Upper lobe of left lung (tissue), 6 donors: ENCODE results near the gene ATP2C1. TPM values are rescaled to one million over a fixed set of nuclear protein-coding genes. Genes with fewer than 3 reads are reported as not detected.

Source experiments
- ATAC-seq, 2 donors: fragments of 200-7000 bp; cut with Tn5 transposase; one replicate each; pipeline ENCODE4 v1.9.1; 2022; ENCODE audit warnings: mild to moderate bottlenecking in 2 of 2, moderate library complexity in 2 of 2; ENCODE audit not compliant: low FRiP score in 2 of 2
- DNase-seq, 2 donors: peaks; one replicate each; pipeline ENCODE4 v3.0.0-alpha.2; 2019 to 2020
- H3K27ac ChIP-seq, 4 donors: fragments of 200-600 bp; sonication (generic); one replicate each; pipeline ENCODE4 v1.5.1; 2016 to 2019
- H3K27me3 ChIP-seq, 4 donors: fragments of 200-600 bp; sonication (generic); one replicate each; pipeline ENCODE4 v1.5.1; 2017 to 2019
- H3K36me3 ChIP-seq, 4 donors: fragments of 200-600 bp; sonication (generic); one replicate each; pipeline ENCODE4 v1.5.1; 2016 to 2019
- H3K4me1 ChIP-seq, 4 donors: fragments of 200-600 bp; sonication (generic); one replicate each; pipeline ENCODE4 v1.5.1; 2018 to 2019
- H3K4me3 ChIP-seq, 4 donors: fragments of 200-600 bp; sonication (generic); one replicate each; pipeline ENCODE4 v1.5.1; 2017 to 2019; ENCODE audit warnings: mild to moderate bottlenecking in 2 of 4, moderate library complexity in 1 of 4
- H3K9me3 ChIP-seq, 4 donors: fragments of 200-600 bp; sonication (generic); one replicate each; pipeline ENCODE4 v1.5.1; 2018 to 2019
- CTCF ChIP-seq, 6 experiments: fragments of 450-650 bp in 4 of 6; fragments of 200-600 bp in 2 of 6; sonication (generic) in 2 of 6; IDR thresholded peaks; one replicate each; pipeline ENCODE4 v1.5.1; 2016 to 2019; ENCODE audit warnings: antibody characterized with exemption in 6 of 6
- EP300 ChIP-seq, 4 donors: sonication (generic); formaldehyde crosslinking; IDR thresholded peaks; one replicate each; pipeline ENCODE4 v1.5.1; 2017; ENCODE audit warnings: antibody characterized with exemption in 4 of 4, control low read depth in 2 of 4
- POLR2A ChIP-seq, 4 donors: fragments of 450-650 bp; IDR thresholded peaks; one replicate each; pipeline ENCODE4 v1.5.1; 2016 to 2017; ENCODE audit warnings: antibody characterized with exemption in 4 of 4, mild to moderate bottlenecking in 2 of 4
- POLR2AphosphoS5 ChIP-seq, 2 donors: sonication (generic); formaldehyde crosslinking; IDR thresholded peaks; one replicate each; pipeline ENCODE4 v1.5.1; 2017; ENCODE audit warnings: antibody characterized with exemption in 2 of 2
- WGBS, 2 donors: methylation state at CpG; one replicate each; pipeline ENCODE4 v1.1.5; 2017 to 2018; 5-methylcytosine and 5-hydroxymethylcytosine counted together
- total RNA-seq, 6 donors: library from RNA; depleted of rRNA in 4 of 6; stranded (reverse); fragments of >200 nt in 4 of 6; gene quantifications; one replicate each; pipeline versions ENCODE4 v1.1.0 to v1.2.1, GENCODE V29; 2016 to 2021
- donor health status: DM: no; HTN: no; CAD: no; lungs with moderate emphysema.
- donor health status: DM: no; HTN: yes; CAD: no; lungs with severe emphysema.

ATP2C1 gene
- total RNA-seq, 6 donors from 2014 or later, result 50.3 to 131 (median 114) TPM

DNA sequence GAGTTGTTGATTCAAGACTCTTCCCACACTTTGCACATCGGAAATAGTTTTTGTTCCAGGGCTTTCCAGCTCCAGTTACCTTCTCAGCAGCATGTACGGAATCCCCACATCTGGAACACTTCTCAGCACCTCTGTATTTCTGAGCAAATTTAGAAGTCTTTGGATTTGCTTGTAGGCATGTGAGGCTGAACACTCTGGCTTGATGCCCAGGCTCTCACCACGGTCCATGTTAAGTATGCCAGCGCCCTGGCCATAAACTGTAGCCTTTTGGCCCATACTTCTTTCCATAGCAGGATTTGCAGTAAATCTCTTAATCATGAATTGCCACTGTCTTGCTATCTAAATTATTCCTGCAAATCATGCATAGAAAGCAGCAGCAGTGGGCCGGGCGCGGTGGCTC is 24.4 kb downstream of the ATP2C1 start:
- ATAC-seq, result no peak
- 85 to 96% methylated on average over 5 to 7 of the region's 7 CpGs for WGBS, 2 donors
- Histone ChIP-seq H3K36me3 (no peaks in the 10 kb centered on the region), H3K27me3 (no peaks in the 10 kb centered on the region), H3K4me3 (no peak overlapping the region), H3K4me1 (peaks cover 0 to 3% (median under 1%) of the 10 kb centered on the region in 4 donors), H3K9me3 (peaks cover 0 to 4% (median 0%) of the 10 kb centered on the region in 4 donors), H3K27ac (no peak overlapping the region)
- peak in 1 of 2 donors; percentile 29 for DNase-seq
- TF ChIP-seq CTCF (IDR thresholded peaks at IDR 0.05) (no peak), POLR2AphosphoS5 (IDR thresholded peaks at IDR 0.05) (no peak), POLR2A (IDR thresholded peaks at IDR 0.05) (no peak), EP300 (IDR thresholded peaks at IDR 0.05) (no peak)

GRCh38 chr3:130925628-130926027 is 31.7 kb downstream of the ATP2C1 start:
- ATAC-seq, result no peak
- H3K4me1 ChIP-seq, result peaks cover 0 to 9% (median 2%) of the 10 kb centered on the region in 4 donors
- H3K27me3 ChIP-seq, result no peaks in the 10 kb centered on the region
- no peak overlapping the region for H3K27ac ChIP-seq
- H3K36me3 ChIP-seq, result no peaks in the 10 kb centered on the region
- peaks cover 0 to 14% (median 5%) of the 10 kb centered on the region in 4 donors for H3K9me3 ChIP-seq
- 100% methylated on average over 3 of the region's 3 CpGs for WGBS, 2 donors
- no peak for DNase-seq
- no peak overlapping the region for H3K4me3 ChIP-seq
- TF ChIP-seq POLR2AphosphoS5 (IDR thresholded peaks at IDR 0.05), result no peak
- TF ChIP-seq EP300 (IDR thresholded peaks at IDR 0.05), result no peak
- no peak for TF ChIP-seq CTCF (IDR thresholded peaks at IDR 0.05)
- TF ChIP-seq POLR2A (IDR thresholded peaks at IDR 0.05), result no peak

- Histone ChIP-seq H3K27ac (no peak overlapping the region), H3K27me3 (no peaks in the 10 kb centered on the region), H3K4me3 (no peak overlapping the region), H3K36me3 (peaks cover 0 to 6% (median 0%) of the 10 kb centered on the region in 4 donors), H3K9me3 (peaks cover 0 to 14% (median 5%) of the 10 kb centered on the region in 4 donors), H3K4me1 (peaks cover 0 to 9% (median 2%) of the 10 kb centered on the region in 4 donors)
- WGBS, 2 donors, result 81% methylated on average over 6 of the region's 6 CpGs
- no peak for TF ChIP-seq EP300 (IDR thresholded peaks at IDR 0.05)
- no peak for TF ChIP-seq POLR2A (IDR thresholded peaks at IDR 0.05)
- no peak for TF ChIP-seq POLR2AphosphoS5 (IDR thresholded peaks at IDR 0.05)
- no peak for TF ChIP-seq CTCF (IDR thresholded peaks at IDR 0.05)
- DNase-seq, result no peak
- no peak for ATAC-seq
Measured at GRCh38 chr3:130926504-130926903, 32.6 kb downstream of the ATP2C1 start.

GRCh38 chr3:130929804-130930203 is 35.9 kb downstream of the ATP2C1 start:
- H3K9me3 ChIP-seq, result no peaks in the 10 kb centered on the region
- TF ChIP-seq POLR2AphosphoS5 (IDR thresholded peaks at IDR 0.05) (no peak), EP300 (IDR thresholded peaks at IDR 0.05) (no peak), POLR2A (IDR thresholded peaks at IDR 0.05) (no peak), CTCF (IDR thresholded peaks at IDR 0.05) (no peak)
- peaks cover 0 to 9% (median 2%) of the 10 kb centered on the region in 4 donors for H3K4me1 ChIP-seq
- peaks cover 0 to 22% (median 0%) of the 10 kb centered on the region in 4 donors for H3K36me3 ChIP-seq
- no peak for DNase-seq
- no peak overlapping the region for H3K4me3 ChIP-seq
- H3K27ac ChIP-seq, result no peak overlapping the region
- H3K27me3 ChIP-seq, result no peaks in the 10 kb centered on the region
- ATAC-seq, result no peak
- WGBS, 2 donors, result 66% methylated on average over 3 of the region's 3 CpGs

GRCh38 chr3:130932979-130933378 is 39.1 kb downstream of the ATP2C1 start:
- Histone ChIP-seq H3K9me3 (no peaks in the 10 kb centered on the region), H3K4me1 (peaks cover 0 to 6% (median 2%) of the 10 kb centered on the region in 4 donors), H3K27me3 (no peaks in the 10 kb centered on the region), H3K27ac (no peak overlapping the region), H3K4me3 (no peak overlapping the region), H3K36me3 (peaks cover 0 to 29% (median 0%) of the 10 kb centered on the region in 4 donors)
- TF ChIP-seq POLR2A (IDR thresholded peaks at IDR 0.05), result no peak
- TF ChIP-seq EP300 (IDR thresholded peaks at IDR 0.05), result no peak
- no peak for TF ChIP-seq CTCF (IDR thresholded peaks at IDR 0.05)
- TF ChIP-seq POLR2AphosphoS5 (IDR thresholded peaks at IDR 0.05), result no peak
- 82 to 86% methylated on average over 2 of the region's 2 CpGs for WGBS, 2 donors
- DNase-seq (no peak), ATAC-seq (no peak)
